Posterior vena cava (tissue), 2 donors: Measurements from ENCODE around the gene KCNQ1. TPM values are rescaled to one million over a fixed set of nuclear protein-coding genes. Genes with fewer than 3 reads are reported as not detected.

Experiments used
- total RNA-seq, 2 donors: library from RNA; stranded (reverse); fragmentation: NEBNext Ultra II Directional; extraction: Animal tissue kit (Norgen Biotek cat#: 25700); gene quantifications; one replicate each; pipeline ENCODE4 v1.2.1, GENCODE V29; 2021
- donor health status: DM: yes; HTN: yes; CAD: no.
- donor health status: DM: yes; HTN: yes; CAD: no.

KCNQ1 gene
- total RNA-seq, 2 donors from 2014 or later, result 4.7 to 7.2 TPM

Other genes with a start within 250 kb of the KCNQ1 start
- under 1 TPM; 0.43 to 0.69 TPM for gene ASCL2, start 174.4 kb upstream of the KCNQ1 start, total RNA-seq
- 1 to 10 TPM; 1.3 to 1.8 TPM for gene C11orf21, start 143.1 kb upstream of the KCNQ1 start, total RNA-seq
- 1 to 10 TPM in 1 of 2 donors, under 1 TPM in 1; 0.76 to 3.6 TPM for gene TSPAN32, start 143.0 kb upstream of the KCNQ1 start, total RNA-seq
- 100 to 1,000 TPM; 616 to 784 TPM for gene CD81, start 67.7 kb upstream of the KCNQ1 start, total RNA-seq
- gene TSSC4, start 44.3 kb upstream of the KCNQ1 start, total RNA-seq, result 10 to 100 TPM; 47.4 to 49.6 TPM
- not detected for gene TRPM5, start 494 bp upstream of the KCNQ1 start, total RNA-seq